ENCODE measurements around the gene KLHL35.

The KLHL35 gene

DNA sequence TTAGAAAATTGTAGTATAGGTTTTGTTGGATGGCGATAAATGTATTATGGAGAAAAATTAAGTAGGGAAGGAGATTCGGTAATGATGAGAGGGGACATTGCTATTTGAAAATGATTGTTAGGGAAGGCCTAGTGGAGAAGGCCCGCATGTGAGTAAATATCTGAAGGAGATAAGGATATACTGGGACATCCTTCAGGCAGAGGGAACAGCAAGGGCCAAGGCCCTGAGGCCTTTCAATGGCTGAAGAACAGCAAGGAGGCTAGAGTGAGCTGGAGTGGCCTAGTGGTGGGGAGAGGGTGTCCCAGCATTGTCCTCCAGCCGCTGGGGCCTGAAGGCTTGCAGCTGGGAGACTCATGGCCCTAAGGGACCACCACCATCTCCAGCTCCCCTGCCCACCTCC is 58.4 kb downstream of the KLHL35 start:
- Histone ChIP-seq H3K27ac (no peak overlapping the region), H3K4me3 (ENCODE audit: low read depth, low read length) (no peak overlapping the region), H3K9me3 (ENCODE audit: severe bottlenecking) (no peaks in the 10 kb centered on the region), H3K36me3 (no peaks in the 10 kb centered on the region), H3K27me3 (ENCODE audit: insufficient read depth, low read depth, severe bottlenecking) (no peaks in the 10 kb centered on the region)
- DNase-seq = no peak
- TF ChIP-seq, protein P1, sequence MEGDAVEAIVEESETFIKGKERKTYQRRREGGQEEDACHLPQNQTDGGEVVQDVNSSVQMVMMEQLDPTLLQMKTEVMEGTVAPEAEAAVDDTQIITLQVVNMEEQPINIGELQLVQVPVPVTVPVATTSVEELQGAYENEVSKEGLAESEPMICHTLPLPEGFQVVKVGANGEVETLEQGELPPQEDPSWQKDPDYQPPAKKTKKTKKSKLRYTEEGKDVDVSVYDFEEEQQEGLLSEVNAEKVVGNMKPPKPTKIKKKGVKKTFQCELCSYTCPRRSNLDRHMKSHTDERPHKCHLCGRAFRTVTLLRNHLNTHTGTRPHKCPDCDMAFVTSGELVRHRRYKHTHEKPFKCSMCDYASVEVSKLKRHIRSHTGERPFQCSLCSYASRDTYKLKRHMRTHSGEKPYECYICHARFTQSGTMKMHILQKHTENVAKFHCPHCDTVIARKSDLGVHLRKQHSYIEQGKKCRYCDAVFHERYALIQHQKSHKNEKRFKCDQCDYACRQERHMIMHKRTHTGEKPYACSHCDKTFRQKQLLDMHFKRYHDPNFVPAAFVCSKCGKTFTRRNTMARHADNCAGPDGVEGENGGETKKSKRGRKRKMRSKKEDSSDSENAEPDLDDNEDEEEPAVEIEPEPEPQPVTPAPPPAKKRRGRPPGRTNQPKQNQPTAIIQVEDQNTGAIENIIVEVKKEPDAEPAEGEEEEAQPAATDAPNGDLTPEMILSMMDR (IDR thresholded peaks at IDR 0.05; ENCODE audit: low read depth, low read length) = no peak

DNA sequence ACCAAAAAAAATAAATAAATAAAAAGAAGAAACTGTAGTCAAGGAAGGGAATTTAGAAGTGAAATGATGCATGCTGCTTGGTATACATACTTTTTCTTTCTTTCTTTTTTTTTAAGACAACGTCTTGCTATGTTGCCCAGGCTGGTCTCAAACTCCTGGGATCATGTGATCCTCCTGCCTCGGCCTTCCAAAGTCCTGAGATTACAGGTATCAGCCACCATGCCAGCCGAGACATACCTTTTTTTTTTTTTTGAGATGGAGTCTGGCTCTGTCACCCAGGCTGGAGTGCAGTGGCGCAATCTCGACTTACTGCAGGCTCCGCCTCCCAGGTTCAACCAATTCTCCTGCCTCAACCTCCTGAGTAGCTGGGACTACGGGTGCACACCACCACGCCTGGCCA is 59.8 kb downstream of the KLHL35 start:
- Histone ChIP-seq H3K36me3 (no peaks in the 10 kb centered on the region), H3K27me3 (ENCODE audit: insufficient read depth, low read depth, severe bottlenecking) (no peaks in the 10 kb centered on the region), H3K9me3 (ENCODE audit: severe bottlenecking) (peaks cover 2% of the 10 kb centered on the region), H3K27ac (no peak overlapping the region), H3K4me3 (ENCODE audit: low read depth, low read length) (no peak overlapping the region)
- TF ChIP-seq, protein P1 (IDR thresholded peaks at IDR 0.05; ENCODE audit: low read depth, low read length) = no peak
- DNase-seq = no peak
